ENCODE results near the gene TMEM31. TPM values are rescaled to one million over a fixed set of nuclear protein-coding genes. Genes with fewer than 3 reads are reported as not detected.

Gene TMEM31
- total RNA-seq, 4 donors from 2014 or later = not detected

- H3K36me3 ChIP-seq = no peaks in the 10 kb centered on the region
- H3K4me1 ChIP-seq = peaks cover 0 to 8% (median 0%) of the 10 kb centered on the region in 4 donors
- no peaks in the 10 kb centered on the region for H3K9me3 ChIP-seq
- H3K27me3 ChIP-seq = no peaks in the 10 kb centered on the region
- DNase-seq (ENCODE audit: extremely low spot score) = no peak
- H3K4me3 ChIP-seq = no peak overlapping the region
- intact Hi-C loops (cut with DNase I) = loop anchor here (5.0 kb wide), 1 partner anchor 126 kb away; no protein-coding TSS in a partner anchor
- WGBS = 85% methylated on average over 1 of the region's 1 CpG
- TF ChIP-seq POLR2A (IDR thresholded peaks at IDR 0.05; ENCODE audit: low read depth) (no peak), CTCF (IDR thresholded peaks at IDR 0.05) (no peak), EP300 (IDR thresholded peaks at IDR 0.05) (no peak), POLR2AphosphoS5 (IDR thresholded peaks at IDR 0.05) (no peak)
- H3K27ac ChIP-seq (replicated peaks in 1 of 4) = no peak overlapping the region
Measured at GRCh38 chrX:103691059-103691458, 19.6 kb upstream of the TMEM31 start.

GRCh38 chrX:103697687-103698086 is 13.0 kb upstream of the TMEM31 start:
- H3K9me3 ChIP-seq = no peaks in the 10 kb centered on the region
- H3K4me3 ChIP-seq = no peak overlapping the region
- H3K4me1 ChIP-seq = no peaks in the 10 kb centered on the region
- H3K36me3 ChIP-seq = no peaks in the 10 kb centered on the region
- H3K27ac ChIP-seq (replicated peaks in 1 of 4) = no peak overlapping the region
- intact Hi-C loops (cut with DNase I) = no loop called here
- no peak for TF ChIP-seq POLR2AphosphoS5 (IDR thresholded peaks at IDR 0.05)
- no peak for TF ChIP-seq EP300 (IDR thresholded peaks at IDR 0.05)
- TF ChIP-seq CTCF (IDR thresholded peaks at IDR 0.05) = no peak
- TF ChIP-seq POLR2A (IDR thresholded peaks at IDR 0.05; ENCODE audit: low read depth) = no peak
- no peaks in the 10 kb centered on the region for H3K27me3 ChIP-seq
- DNase-seq (ENCODE audit: extremely low spot score) = no peak

GRCh38 chrX:103699243-103699642 is 11.5 kb upstream of the TMEM31 start:
- TF ChIP-seq POLR2AphosphoS5 (IDR thresholded peaks at IDR 0.05) (no peak), EP300 (IDR thresholded peaks at IDR 0.05) (no peak), CTCF (IDR thresholded peaks at IDR 0.05) (no peak)
- H3K9me3 ChIP-seq = no peaks in the 10 kb centered on the region
- H3K27me3 ChIP-seq = peaks cover 0 to 9% (median 0%) of the 10 kb centered on the region in 4 donors
- 88% methylated on average over 5 of the region's 5 CpGs for WGBS
- H3K36me3 ChIP-seq = no peaks in the 10 kb centered on the region
- H3K4me3 ChIP-seq = no peak overlapping the region
- no peaks in the 10 kb centered on the region for H3K4me1 ChIP-seq
- no peak for DNase-seq (ENCODE audit: extremely low spot score)
- intact Hi-C loops (cut with DNase I) = no loop called here
- no peak overlapping the region for H3K27ac ChIP-seq (replicated peaks in 1 of 4)

- no peak overlapping the region for H3K4me3 ChIP-seq
- H3K27ac ChIP-seq (replicated peaks in 1 of 4) = no peak overlapping the region
- peaks cover 0 to 9% (median 0%) of the 10 kb centered on the region in 4 donors for H3K27me3 ChIP-seq
- no peaks in the 10 kb centered on the region for H3K9me3 ChIP-seq
- no peaks in the 10 kb centered on the region for H3K4me1 ChIP-seq
- DNase-seq (ENCODE audit: extremely low spot score) = no peak
- 100% methylated on average over 3 of the region's 3 CpGs for WGBS
- intact Hi-C loops (cut with DNase I) = no loop called here
- H3K36me3 ChIP-seq = no peaks in the 10 kb centered on the region
- TF ChIP-seq POLR2AphosphoS5 (IDR thresholded peaks at IDR 0.05) (no peak), CTCF (IDR thresholded peaks at IDR 0.05) (no peak), POLR2A (IDR thresholded peaks at IDR 0.05; ENCODE audit: low read depth) (no peak), EP300 (IDR thresholded peaks at IDR 0.05) (no peak)
Measured at GRCh38 chrX:103704863-103705262, 5.8 kb upstream of the TMEM31 start.

GRCh38 chrX:103716962-103717361 is 6.3 kb downstream of the TMEM31 start:
- Histone ChIP-seq H3K4me3 (no peak overlapping the region), H3K27ac (replicated peaks in 1 of 4) (peak overlapping the region; percentile 49 to 68 (median 54)), H3K36me3 (no peaks in the 10 kb centered on the region), H3K27me3 (peaks cover 0 to 6% (median 0%) of the 10 kb centered on the region in 4 donors), H3K9me3 (no peaks in the 10 kb centered on the region), H3K4me1 (peaks cover 0 to 13% (median 4%) of the 10 kb centered on the region in 4 donors)
- 34% methylated on average over 2 of the region's 2 CpGs for WGBS
- TF ChIP-seq POLR2AphosphoS5 (IDR thresholded peaks at IDR 0.05) = peak; percentile 11 to 61
- no peak for TF ChIP-seq EP300 (IDR thresholded peaks at IDR 0.05)
- no peak for DNase-seq (ENCODE audit: extremely low spot score)
- intact Hi-C loops (cut with DNase I) = no loop called here

Measured in esophagus muscularis mucosa (tissue), 4 donors.